WTC11 (cell line): ENCODE measurements around the gene UCN. TPM values are rescaled to one million over a fixed set of nuclear protein-coding genes. Genes with fewer than 3 reads are reported as not detected.

ENCODE experiments used
- ATAC-seq: fragments of 200-7000 bp; cut with Tn5 transposase; 2 replicates; pipeline ENCODE4 v1.10.0; 2021; ENCODE audit warnings: mild to moderate bottlenecking, moderate library complexity
- CTCF ChIA-PET: fragments of 300-600 bp; sonication (Branson Sonifier 250); formaldehyde crosslinking; loops from one replicate; lab custom pipeline; 2021; ENCODE audit warnings: antibody characterized with exemption; lab: Charles Lee
- POLR2A ChIA-PET: fragments of 350-600 bp; sonication (Branson Sonifier 250); formaldehyde crosslinking; loops from one replicate; lab custom pipeline; 2021; ENCODE audit warnings: antibody characterized with exemption; lab: Charles Lee
- DNase-seq: peaks from one replicate; pipeline ENCODE4 v3.0.0; 2021; ENCODE audit warnings: low spot score
- H3K27ac Mint-ChIP-seq: 2 replicates; pipeline ENCODE4 v1.8.0; 2021; ENCODE audit warnings: mixed read lengths
- H3K27me3 Mint-ChIP-seq: 2 replicates; pipeline ENCODE4 v1.8.0; 2021; ENCODE audit warnings: low read depth, mild to moderate bottlenecking, moderate library complexity, mixed read lengths
- H3K36me3 Mint-ChIP-seq: 2 replicates; pipeline ENCODE4 v1.8.0; 2021; ENCODE audit warnings: mixed read lengths
- H3K4me1 Mint-ChIP-seq: 2 replicates; pipeline ENCODE4 v1.8.0; 2022; ENCODE audit warnings: mixed read lengths
- H3K4me3 Mint-ChIP-seq: 2 replicates; pipeline ENCODE4 v1.8.0; 2021; ENCODE audit warnings: mild to moderate bottlenecking, moderate library complexity, mixed read lengths
- H3K9me3 Mint-ChIP-seq: 2 replicates; pipeline ENCODE4 v1.8.0; 2021; ENCODE audit warnings: mixed read lengths
- ARID4B ChIP-seq: sonication (generic); formaldehyde crosslinking; IDR thresholded peaks from 2 replicates; pipeline ENCODE4 v1.8.0; 2023; ENCODE audit warnings: missing genetic modification reagents, mild to moderate bottlenecking, borderline replicate concordance
- ATF3 ChIP-seq: sonication (generic); formaldehyde crosslinking; conservative IDR thresholded peaks from 2 replicates; pipeline ENCODE4 v1.8.1; 2022; ENCODE audit warnings: mild to moderate bottlenecking, missing genetic modification reagents
- CDX4 ChIP-seq: fragments of 250-450 bp; sonication (Bioruptor Pico); IDR thresholded peaks from 2 replicates; pipeline ENCODE4 v1.9.0; 2021; ENCODE audit warnings: moderate library complexity, mild to moderate bottlenecking, inconsistent platforms, borderline replicate concordance
- CREB1 ChIP-seq: sonication (generic); formaldehyde crosslinking; IDR thresholded peaks from 2 replicates; pipeline ENCODE4 v1.8.0; 2023; ENCODE audit warnings: mild to moderate bottlenecking, missing genetic modification reagents
- EMX1 ChIP-seq: fragments of 250-450 bp; sonication (Bioruptor Pico); IDR thresholded peaks from 2 replicates; pipeline ENCODE4 v1.8.0; 2021; ENCODE audit warnings: mild to moderate bottlenecking
- FOXJ3 ChIP-seq: sonication (generic); formaldehyde crosslinking; IDR thresholded peaks from 2 replicates; pipeline ENCODE4 v1.9.0; 2021; ENCODE audit warnings: missing genetic modification reagents, mild to moderate bottlenecking, borderline replicate concordance
- FOXP1 ChIP-seq: sonication (generic); formaldehyde crosslinking; IDR thresholded peaks from 2 replicates; pipeline ENCODE4 v1.8.0; 2022; ENCODE audit warnings: missing genetic modification reagents, mild to moderate bottlenecking, moderate library complexity, borderline replicate concordance
- HMGA2 ChIP-seq: fragments of 250-450 bp; sonication (Bioruptor Pico); IDR thresholded peaks from 2 replicates; pipeline ENCODE4 v1.4.0; 2021; ENCODE audit warnings: mild to moderate bottlenecking, moderate library complexity
- JUN ChIP-seq: sonication (generic); formaldehyde crosslinking; IDR thresholded peaks from 2 replicates; pipeline ENCODE4 v1.8.0; 2023; ENCODE audit warnings: mild to moderate bottlenecking, missing genetic modification reagents
- MLX ChIP-seq: sonication (generic); formaldehyde crosslinking; IDR thresholded peaks from 2 replicates; pipeline ENCODE4 v1.8.1; 2023; ENCODE audit warnings: mild to moderate bottlenecking, missing genetic modification reagents, moderate library complexity
- NR1H2 ChIP-seq: sonication (generic); formaldehyde crosslinking; IDR thresholded peaks from 2 replicates; pipeline ENCODE4 v1.9.0; 2021; ENCODE audit warnings: mild to moderate bottlenecking, moderate library complexity, missing genetic modification reagents
- RELA ChIP-seq: sonication (generic); formaldehyde crosslinking; IDR thresholded peaks from 2 replicates; pipeline ENCODE4 v1.8.1; 2022; ENCODE audit warnings: missing genetic modification reagents, mild to moderate bottlenecking, borderline replicate concordance
- STAT6 ChIP-seq: sonication (generic); formaldehyde crosslinking; conservative IDR thresholded peaks from 2 replicates; pipeline ENCODE4 v1.8.1; 2023; ENCODE audit warnings: mild to moderate bottlenecking, low read depth, missing genetic modification reagents, moderate library complexity
- TP53 ChIP-seq: sonication (generic); formaldehyde crosslinking; IDR thresholded peaks from 2 replicates; pipeline ENCODE4 v1.8.1; 2023; ENCODE audit warnings: mild to moderate bottlenecking, missing genetic modification reagents
- ZBTB21 ChIP-seq: sonication (generic); formaldehyde crosslinking; IDR thresholded peaks from 2 replicates; pipeline ENCODE4 v1.8.1; 2023; ENCODE audit warnings: mild to moderate bottlenecking, missing genetic modification reagents, borderline replicate concordance
- ZMAT4 ChIP-seq: fragments of 250-450 bp; sonication (Bioruptor Pico); IDR thresholded peaks from 2 replicates; pipeline ENCODE4 v1.9.0; 2021; ENCODE audit warnings: mild to moderate bottlenecking
- ZNF121 ChIP-seq: sonication (generic); formaldehyde crosslinking; IDR thresholded peaks from 2 replicates; pipeline ENCODE4 v1.8.0; 2023; ENCODE audit warnings: missing genetic modification reagents
- ZNF219 ChIP-seq: sonication (generic); formaldehyde crosslinking; IDR thresholded peaks from 2 replicates; pipeline ENCODE4 v1.8.0; 2023; ENCODE audit warnings: missing genetic modification reagents, mild to moderate bottlenecking, borderline replicate concordance
- ZNF512 ChIP-seq: sonication (generic); formaldehyde crosslinking; IDR thresholded peaks from 2 replicates; pipeline ENCODE4 v1.8.1; 2022; ENCODE audit warnings: missing genetic modification reagents, borderline replicate concordance
- ZNF671 ChIP-seq: fragments of 250-450 bp; sonication (Bioruptor Pico); IDR thresholded peaks from 2 replicates; pipeline ENCODE4 v1.8.0; 2021; ENCODE audit warnings: mild to moderate bottlenecking
- total RNA-seq: library from RNA; stranded (reverse); gene quantifications from 3 replicates; pipeline ENCODE4 v1.2.3, GENCODE V29; 2021

The UCN gene
- total RNA-seq, 1 experiment from 2014 or later, result 0.68 TPM

GRCh38 chr2:27290549-27290948 is 17.7 kb downstream of the UCN start:
- ATAC-seq, result no peak
- no peaks in the 10 kb centered on the region for H3K36me3 Mint-ChIP-seq
- POLR2A ChIA-PET, result no interaction called here
- TF ChIP-seq HMGA2 (CRISPR knock-in tag) (no peak), ATF3 (CRISPR knock-in tag) (no peak), CREB1 (CRISPR knock-in tag) (no peak), ZNF121 (CRISPR knock-in tag) (no peak), TP53 (CRISPR knock-in tag) (no peak), CDX4 (CRISPR knock-in tag) (no peak), RELA (CRISPR knock-in tag) (no peak), EMX1 (CRISPR knock-in tag) (no peak), FOXP1 (CRISPR knock-in tag) (no peak), ZNF512 (CRISPR knock-in tag) (no peak), ZNF671 (CRISPR knock-in tag) (no peak), MLX (no peak), ARID4B (CRISPR knock-in tag) (no peak), STAT6 (no peak), NR1H2 (CRISPR knock-in tag) (no peak), ZBTB21 (CRISPR knock-in tag) (no peak), ZMAT4 (no peak), FOXJ3 (CRISPR knock-in tag) (no peak), JUN (CRISPR knock-in tag) (no peak), ZNF219 (CRISPR knock-in tag) (no peak)
- TF ChIP-seq, all 79 proteins: peak for 0
- Mint-ChIP-seq H3K4me3 (no peak overlapping the region), H3K27ac (no peak overlapping the region), H3K4me1 (peaks cover 28% of the 10 kb centered on the region), H3K9me3 (no peaks in the 10 kb centered on the region), H3K27me3 (no peaks in the 10 kb centered on the region)
- CTCF ChIA-PET, result interaction anchor here (1.5 to 7.9 kb wide), 4 partner anchors 10 to 274 kb away, joined by 9 to 153 read pairs (median 11); partner anchors contain the start of genes KHK, TRIM54 and UCN
- no peak for DNase-seq
